ENCODE results near the gene CDH4. TPM values are rescaled to one million over a fixed set of nuclear protein-coding genes. Genes with fewer than 3 reads are reported as not detected.
"Not testable (repeated sequence)": the region's sequence is repeated elsewhere in the genome, so short reads cannot be mapped to it uniquely, and the experiment has no call there.

The CDH4 gene
- total and polyA plus RNA-seq, 11 donors, result 0.04 to 0.54 (median 0.08) TPM; not detected in 1

- WGBS, 4 donors, result 70 to 81% (median 80%) methylated on average over 16 to 22 of the region's 22 CpGs
- Histone ChIP-seq H3K27ac (no peak overlapping the region), H3K4me3 (no peak overlapping the region), H3K4me1 (peaks cover 0 to 7% (median 0%) of the 10 kb centered on the region in 12 donors), H3K36me3 (peaks cover 0 to 30% (median 10%) of the 10 kb centered on the region in 9 donors), H3K27me3 (no peaks in the 10 kb centered on the region), H3K9me3 (no peaks in the 10 kb centered on the region)
- intact Hi-C loops (cut with DNase I), result no loop called here
- DNase-seq, result peak in 3 of 5 donors; percentile 41 to 64 (median 57)
- TF ChIP-seq, protein P1, sequence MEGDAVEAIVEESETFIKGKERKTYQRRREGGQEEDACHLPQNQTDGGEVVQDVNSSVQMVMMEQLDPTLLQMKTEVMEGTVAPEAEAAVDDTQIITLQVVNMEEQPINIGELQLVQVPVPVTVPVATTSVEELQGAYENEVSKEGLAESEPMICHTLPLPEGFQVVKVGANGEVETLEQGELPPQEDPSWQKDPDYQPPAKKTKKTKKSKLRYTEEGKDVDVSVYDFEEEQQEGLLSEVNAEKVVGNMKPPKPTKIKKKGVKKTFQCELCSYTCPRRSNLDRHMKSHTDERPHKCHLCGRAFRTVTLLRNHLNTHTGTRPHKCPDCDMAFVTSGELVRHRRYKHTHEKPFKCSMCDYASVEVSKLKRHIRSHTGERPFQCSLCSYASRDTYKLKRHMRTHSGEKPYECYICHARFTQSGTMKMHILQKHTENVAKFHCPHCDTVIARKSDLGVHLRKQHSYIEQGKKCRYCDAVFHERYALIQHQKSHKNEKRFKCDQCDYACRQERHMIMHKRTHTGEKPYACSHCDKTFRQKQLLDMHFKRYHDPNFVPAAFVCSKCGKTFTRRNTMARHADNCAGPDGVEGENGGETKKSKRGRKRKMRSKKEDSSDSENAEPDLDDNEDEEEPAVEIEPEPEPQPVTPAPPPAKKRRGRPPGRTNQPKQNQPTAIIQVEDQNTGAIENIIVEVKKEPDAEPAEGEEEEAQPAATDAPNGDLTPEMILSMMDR (IDR thresholded peaks at IDR 0.05), result peak; percentile 22 to 67 (median 49)
- no peak for TF ChIP-seq POLR2A (IDR thresholded peaks at IDR 0.05)
- peak; percentile 34 to 71 (median 62) for ATAC-seq
Observed at GRCh38 chr20:61980647-61981583, 728.9 kb downstream of the CDH4 start.

GRCh38 chr20:61981691-61982090 lies 729.6 kb downstream of the CDH4 start:
- H3K9me3 ChIP-seq; H3K4me1 ChIP-seq; ATAC-seq; H3K27me3 ChIP-seq; H3K4me3 ChIP-seq; H3K27ac ChIP-seq; DNase-seq; intact Hi-C loops (cut with DNase I): not testable (repeated sequence)
- peaks cover 0 to 23% (median 4%) of the 10 kb centered on the region in 9 donors for H3K36me3 ChIP-seq
- WGBS, 4 donors, result 85 to 87% (median 87%) methylated on average over 8 to 11 of the region's 11 CpGs

DNA sequence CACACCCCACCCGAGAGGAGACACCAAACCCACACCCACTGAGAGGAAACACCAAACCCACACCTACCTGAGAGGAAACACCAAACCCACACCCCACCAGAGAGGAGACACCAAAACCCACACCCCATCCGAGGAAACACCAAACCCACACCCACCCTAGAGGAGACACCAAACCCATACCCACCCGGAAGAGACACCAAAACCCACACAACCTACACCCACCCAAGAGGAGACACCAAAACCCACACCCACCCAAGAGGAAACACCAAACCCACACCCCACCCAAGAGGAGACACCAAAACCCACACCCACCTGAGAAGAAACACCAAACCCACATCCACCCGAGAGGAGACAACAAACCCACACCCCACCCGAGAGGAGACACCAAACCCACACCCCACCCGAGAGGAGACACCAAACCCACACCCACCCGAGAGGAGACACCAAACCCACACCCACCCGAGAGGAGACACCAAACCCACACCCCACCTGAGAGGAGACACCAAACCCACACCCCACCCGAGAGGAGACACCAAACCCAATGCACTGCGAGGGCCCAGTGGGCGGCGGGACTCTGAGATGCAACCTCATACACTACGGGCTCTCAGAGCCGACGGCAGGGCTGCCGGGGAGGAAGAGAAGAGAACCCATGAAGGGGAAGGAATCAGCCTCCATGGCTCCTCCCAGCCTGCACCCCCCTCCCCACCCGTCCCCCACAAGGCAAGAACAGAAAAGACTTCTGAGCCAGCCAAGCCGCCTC lies 730.3 kb downstream of the CDH4 start:
- WGBS, 4 donors, result 76 to 86% (median 82%) methylated on average over 14 to 18 of the region's 18 CpGs
- no peak overlapping the region for H3K27ac ChIP-seq
- peaks cover 0 to 24% (median 7%) of the 10 kb centered on the region in 9 donors for H3K36me3 ChIP-seq
- H3K27me3 ChIP-seq, result no peaks in the 10 kb centered on the region
- no peak overlapping the region for H3K4me3 ChIP-seq
- H3K4me1 ChIP-seq, result peaks cover 0 to 7% (median 0%) of the 10 kb centered on the region in 12 donors
- TF ChIP-seq, protein P1 (IDR thresholded peaks at IDR 0.05), result no peak
- no peak for TF ChIP-seq POLR2A (IDR thresholded peaks at IDR 0.05)
- no peaks in the 10 kb centered on the region for H3K9me3 ChIP-seq
- intact Hi-C loops (cut with DNase I), result no loop called here
- ATAC-seq (no peak), DNase-seq (no peak)

DNA sequence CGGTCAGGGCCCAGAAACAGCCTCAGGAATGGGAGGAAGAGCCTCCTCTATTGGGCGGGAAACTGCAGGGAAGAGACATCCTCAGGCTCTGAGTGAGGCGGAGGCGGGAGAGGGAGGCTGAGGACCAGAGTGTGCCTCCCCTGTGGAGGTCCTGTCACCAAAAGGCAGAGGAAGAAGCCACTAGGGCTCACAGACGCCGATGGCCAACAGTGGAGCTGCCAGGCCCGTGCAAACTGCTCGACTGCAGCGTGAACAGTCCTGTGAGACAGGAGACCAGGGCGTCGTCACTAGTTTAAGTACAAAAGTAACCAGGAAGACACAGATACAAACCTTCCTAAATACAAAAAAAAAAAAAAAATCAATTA lies 730.9 kb downstream of the CDH4 start:
- no peak for TF ChIP-seq POLR2A (IDR thresholded peaks at IDR 0.05)
- TF ChIP-seq, protein P1 (IDR thresholded peaks at IDR 0.05), result no peak
- DNase-seq, result no peak
- WGBS, 4 donors, result 87 to 94% (median 93%) methylated on average over 10 to 11 of the region's 11 CpGs
- no peak overlapping the region for H3K27ac ChIP-seq
- ATAC-seq, result no peak
- peaks cover 0 to 27% (median 11%) of the 10 kb centered on the region in 9 donors for H3K36me3 ChIP-seq
- no peaks in the 10 kb centered on the region for H3K9me3 ChIP-seq
- intact Hi-C loops (cut with DNase I), result no loop called here
- H3K27me3 ChIP-seq, result no peaks in the 10 kb centered on the region
- peaks cover 0 to 7% (median 0%) of the 10 kb centered on the region in 12 donors for H3K4me1 ChIP-seq
- H3K4me3 ChIP-seq, result no peak overlapping the region
